PC-3 (cell line): ENCODE data around the gene SAFB2. TPM values are rescaled to one million over a fixed set of nuclear protein-coding genes. Genes with fewer than 3 reads are reported as not detected.

Source experiments
- ATAC-seq: fragments of 200-7000 bp; cut with Tn5 transposase; 2 replicates; pipeline ENCODE4 v1.9.1; 2020; ENCODE audit warnings: mild to moderate bottlenecking, moderate library complexity
- BruUV-seq: library from RNA; stranded (reverse); fragments of 400-500 nt; replicated peaks from 2 replicates; lab custom pipeline; 2021; lab: Mats Ljungman, UMichigan
- CTCF ChIA-PET: fragments of 300-600 bp; sonication (Branson Sonifier 250); formaldehyde crosslinking; loops from one replicate; lab custom pipeline; 2022; ENCODE audit warnings: antibody characterized with exemption; lab: Charles Lee
- POLR2A ChIA-PET: fragments of 300-600 bp; sonication (Branson Sonifier 250); formaldehyde crosslinking; loops from one replicate; lab custom pipeline; 2022; ENCODE audit warnings: antibody characterized with exemption; ENCODE audit not compliant: unreplicated experiment; lab: Charles Lee
- DNase-seq: peaks from one replicate; pipeline ENCODE4 v3.0.0-alpha.2; 2015
- H2AFZ ChIP-seq: fragments of 300-600 bp; sonication (generic); 2 replicates; pipeline ENCODE4 v1.6.0; 2016; ENCODE audit warnings: antibody characterized with exemption, low read length
- H3F3A ChIP-seq: fragments of 300-600 bp; sonication (generic); one replicate; pipeline ENCODE4 v1.6.0; 2017; ENCODE audit warnings: antibody characterized with exemption, low read length, control low read depth, mild to moderate bottlenecking; ENCODE audit not compliant: unreplicated experiment
- H3K27ac ChIP-seq: fragments of 300-600 bp; sonication (generic); 2 replicates; pipeline ENCODE4 v1.5.1; 2016; ENCODE audit warnings: mild to moderate bottlenecking, low read length
- H3K27me3 ChIP-seq: fragments of 300-600 bp; sonication (generic); 2 replicates; pipeline ENCODE4 v1.6.1; 2016; ENCODE audit warnings: low read length, mixed read lengths
- H3K36me3 ChIP-seq: fragments of 300-600 bp; sonication (generic); 2 replicates; pipeline ENCODE4 v1.6.1; 2016; ENCODE audit warnings: low read depth, mixed run types, low read length, mixed read lengths
- H3K4me1 ChIP-seq: fragments of 300-600 bp; sonication (generic); 2 replicates; pipeline ENCODE4 v1.5.1; 2016; ENCODE audit warnings: low read length; ENCODE audit not compliant: insufficient read depth
- H3K4me2 ChIP-seq: fragments of 300-600 bp; sonication (generic); 2 replicates; pipeline ENCODE4 v1.6.0; 2016; ENCODE audit warnings: low read length
- H3K4me3 ChIP-seq: fragments of 300-600 bp; sonication (generic); 2 replicates; pipeline ENCODE4 v1.5.1; 2016; ENCODE audit warnings: mild to moderate bottlenecking, low read length, mixed read lengths
- H3K79me2 ChIP-seq: fragments of 300-600 bp; sonication (generic); 2 replicates; pipeline ENCODE4 v1.6.1; 2017; ENCODE audit warnings: low read length, mixed read lengths
- H3K9ac ChIP-seq: fragments of 300-600 bp; sonication (generic); 2 replicates; pipeline ENCODE4 v1.6.0; 2016; ENCODE audit warnings: mild to moderate bottlenecking, low read length
- H3K9me2 ChIP-seq: fragments of 300-600 bp; sonication (generic); replicated peaks from 2 replicates; pipeline ENCODE4 v1.6.1; 2016; ENCODE audit warnings: mixed run types, low read length, mixed read lengths
- H3K9me3 ChIP-seq: fragments of 300-600 bp; sonication (generic); 2 replicates; pipeline ENCODE4 v1.6.1; 2016; ENCODE audit warnings: low read length, mixed read lengths
- H4K20me1 ChIP-seq: fragments of 300-600 bp; sonication (generic); 2 replicates; pipeline ENCODE4 v1.6.1; 2016; ENCODE audit warnings: low read length, mixed read lengths
- CTCF ChIP-seq: fragments of 300-600 bp; sonication (generic); conservative IDR thresholded peaks from 2 replicates; pipeline ENCODE4 v1.5.1; 2017; ENCODE audit warnings: antibody characterized with exemption, low read depth, mild to moderate bottlenecking, low read length
- EZH2 ChIP-seq: fragments of 300-600 bp; sonication (generic); IDR thresholded peaks from one replicate; pipeline ENCODE4 v1.6.1; 2017; ENCODE audit warnings: antibody characterized with exemption, mild to moderate bottlenecking, low read length; ENCODE audit not compliant: unreplicated experiment
- EZH2phosphoT487 ChIP-seq: fragments of 300-600 bp; sonication (generic); IDR thresholded peaks from 2 replicates; pipeline ENCODE4 v1.6.1; 2018; ENCODE audit warnings: mild to moderate bottlenecking, antibody characterized with exemption, low read length, borderline replicate concordance
- intact Hi-C: fragments of 100-400 bp; cut with micrococcal nuclease; formaldehyde crosslinking; loops from 2 replicates; pipeline ENCODE4 v1.9.0; 2023
- total RNA-seq: library from RNA; depleted of rRNA; stranded (reverse); fragments of >200 nt; gene quantifications from 2 replicates; pipeline ENCODE4 v1.2.3, GENCODE V29; 2014

SAFB2 gene
- total RNA-seq, 1 experiment from 2014 or later, result 77.5 TPM

DNA sequence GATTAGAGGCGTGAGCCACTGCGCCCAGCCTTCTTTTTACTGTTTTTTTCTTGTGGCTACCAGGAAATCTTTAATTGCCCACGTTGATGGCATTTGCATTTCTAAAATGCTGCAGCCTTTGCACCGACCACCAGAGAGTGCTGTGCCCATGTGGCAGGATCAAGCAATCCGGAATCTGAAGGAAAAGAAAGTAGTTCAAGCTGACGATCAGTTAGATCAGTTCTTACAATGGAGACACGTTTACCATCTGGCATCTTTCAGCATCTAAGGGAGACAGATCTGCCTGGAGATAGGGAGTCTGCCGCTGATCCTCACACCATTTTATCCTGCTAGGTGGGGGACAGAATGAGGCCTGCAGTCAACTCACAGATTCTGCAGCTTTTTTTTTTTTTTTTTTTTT is 74.7 kb downstream of the SAFB2 start:
- H3K36me3 ChIP-seq, result no peaks in the 10 kb centered on the region
- H2AFZ ChIP-seq, result peak overlapping the region; percentile 57
- H3K9me3 ChIP-seq, result no peaks in the 10 kb centered on the region
- no peak overlapping the region for H3K27ac ChIP-seq
- H3K79me2 ChIP-seq, result no peaks in the 10 kb centered on the region
- peak overlapping the region; percentile 26; the same call in 1 of the 2 replicates for H3K4me3 ChIP-seq
- H3K4me1 ChIP-seq, result no peaks in the 10 kb centered on the region
- DNase-seq (peak; percentile 81), ATAC-seq (peak; percentile 73)
- no peak overlapping the region for H3K9ac ChIP-seq
- H3F3A ChIP-seq, result no peaks in the 10 kb centered on the region
- no peaks in the 10 kb centered on the region for H4K20me1 ChIP-seq
- H3K4me2 ChIP-seq, result peak overlapping the region; percentile 57
- TF ChIP-seq CTCF (peak; percentile 94), EZH2 (no peak)
- intact Hi-C loops, result loop anchor here (1.0 kb wide), 1 partner anchor 30 kb away; no protein-coding TSS in a partner anchor
- no TSS peak for BruUV-seq
- no peaks in the 10 kb centered on the region for H3K9me2 ChIP-seq
- POLR2A ChIA-PET, result interaction anchor here (0.8 kb wide), 1 partner anchor 29 kb away, joined by 10 read pairs; no protein-coding TSS in a partner anchor
- CTCF ChIA-PET, result interaction anchor here (0.6 to 1.5 kb wide), 6 partner anchors 13 to 1714 kb away, joined by 3 to 6 read pairs (median 4); partner anchors contain the start of gene LONP1
- H3K27me3 ChIP-seq, result no peaks in the 10 kb centered on the region

DNA sequence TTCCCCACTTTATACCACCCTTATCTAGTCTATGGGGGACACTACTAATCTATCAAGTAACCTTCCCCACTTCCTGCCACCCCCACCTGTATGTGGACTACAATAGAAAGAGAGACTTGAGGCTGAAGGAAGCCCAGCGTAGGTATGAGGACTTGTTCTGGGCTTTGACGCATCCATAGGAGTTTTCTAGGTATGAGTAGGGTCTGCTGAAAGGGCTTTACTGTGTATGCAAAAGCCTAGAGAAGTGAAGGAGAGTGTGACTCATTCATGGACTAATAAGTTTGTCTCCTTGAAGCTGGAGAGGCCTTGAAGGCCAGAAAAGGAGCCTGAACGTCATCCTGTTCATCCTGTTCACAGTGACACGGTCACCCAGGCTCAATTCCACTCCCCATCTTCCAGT is 76.6 kb downstream of the SAFB2 start:
- no TSS peak for BruUV-seq
- CTCF ChIA-PET, result no interaction called here
- Histone ChIP-seq H3K27ac (no peak overlapping the region), H3K27me3 (no peaks in the 10 kb centered on the region), H3F3A (no peaks in the 10 kb centered on the region), H3K9me3 (no peaks in the 10 kb centered on the region), H2AFZ (no peak overlapping the region), H3K9me2 (no peaks in the 10 kb centered on the region), H3K4me3 (no peak overlapping the region), H3K79me2 (no peaks in the 10 kb centered on the region), H4K20me1 (no peaks in the 10 kb centered on the region), H3K4me1 (no peaks in the 10 kb centered on the region), H3K9ac (no peak overlapping the region), H3K4me2 (no peak overlapping the region), H3K36me3 (no peaks in the 10 kb centered on the region)
- ATAC-seq, result 0 out of 2 replicates have a peak, but pooled peaks have one; percentile 35
- TF ChIP-seq EZH2 (no peak), EZH2phosphoT487 (no peak), CTCF (no peak)
- intact Hi-C loops, result no loop called here
- POLR2A ChIA-PET, result no interaction called here
- DNase-seq, result no peak

DNA sequence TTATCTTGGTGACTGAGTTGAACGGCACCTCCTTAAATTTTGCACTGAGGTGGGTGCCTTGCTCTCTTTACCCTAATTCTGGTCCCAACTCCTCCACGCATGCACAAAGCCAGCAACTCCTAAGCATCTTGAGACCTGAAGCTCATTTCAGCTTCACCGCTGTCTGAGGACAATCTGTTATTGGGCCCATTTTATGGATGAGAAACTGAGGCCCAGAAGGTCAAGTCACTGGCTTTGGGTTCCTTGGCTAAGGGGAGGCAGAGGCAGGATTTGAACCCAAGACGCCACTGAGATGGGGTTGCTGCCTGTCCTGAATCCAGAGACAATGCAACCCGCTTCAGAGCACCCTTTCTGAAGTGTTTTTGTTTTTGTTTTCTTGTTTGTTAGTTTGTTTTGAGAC is 77.5 kb downstream of the SAFB2 start:
- POLR2A ChIA-PET, result no interaction called here
- no peaks in the 10 kb centered on the region for H3F3A ChIP-seq
- H3K4me1 ChIP-seq, result no peaks in the 10 kb centered on the region
- no peak overlapping the region for H3K4me2 ChIP-seq
- no TSS peak for BruUV-seq
- no peaks in the 10 kb centered on the region for H3K9me2 ChIP-seq
- no peak overlapping the region for H3K4me3 ChIP-seq
- no peaks in the 10 kb centered on the region for H3K27me3 ChIP-seq
- no peaks in the 10 kb centered on the region for H3K36me3 ChIP-seq
- no peak for DNase-seq
- no peak overlapping the region for H3K9ac ChIP-seq
- H3K79me2 ChIP-seq, result no peaks in the 10 kb centered on the region
- ATAC-seq, result no peak
- no peak for TF ChIP-seq EZH2phosphoT487
- no peak for TF ChIP-seq EZH2
- no peak for TF ChIP-seq CTCF
- CTCF ChIA-PET, result no interaction called here
- no peak overlapping the region for H3K27ac ChIP-seq
- H2AFZ ChIP-seq, result no peak overlapping the region
- H3K9me3 ChIP-seq, result no peaks in the 10 kb centered on the region
- H4K20me1 ChIP-seq, result no peaks in the 10 kb centered on the region
- intact Hi-C loops, result no loop called here
